ENCODE data around the gene TGOLN2.
A peak's percentile ranks its signal among the peaks of the same experiment; 100 is the strongest.
"Not testable (repeated sequence)": the region's sequence is repeated elsewhere in the genome, so short reads cannot be mapped to it uniquely, and the experiment has no call there.

Gene TGOLN2

GRCh38 chr2:85327822-85328617 is at the start of gene TGOLN2:
TSS of gene TGOLN2 (minus strand) at chr2:85327989. CDS start at chr2:85327962, 27 bp downstream.
- peak; percentile 96 for DNase-seq

- no peak for DNase-seq
Observed at GRCh38 chr2:85377083-85377482, 49.3 kb upstream of the TGOLN2 start.

DNA sequence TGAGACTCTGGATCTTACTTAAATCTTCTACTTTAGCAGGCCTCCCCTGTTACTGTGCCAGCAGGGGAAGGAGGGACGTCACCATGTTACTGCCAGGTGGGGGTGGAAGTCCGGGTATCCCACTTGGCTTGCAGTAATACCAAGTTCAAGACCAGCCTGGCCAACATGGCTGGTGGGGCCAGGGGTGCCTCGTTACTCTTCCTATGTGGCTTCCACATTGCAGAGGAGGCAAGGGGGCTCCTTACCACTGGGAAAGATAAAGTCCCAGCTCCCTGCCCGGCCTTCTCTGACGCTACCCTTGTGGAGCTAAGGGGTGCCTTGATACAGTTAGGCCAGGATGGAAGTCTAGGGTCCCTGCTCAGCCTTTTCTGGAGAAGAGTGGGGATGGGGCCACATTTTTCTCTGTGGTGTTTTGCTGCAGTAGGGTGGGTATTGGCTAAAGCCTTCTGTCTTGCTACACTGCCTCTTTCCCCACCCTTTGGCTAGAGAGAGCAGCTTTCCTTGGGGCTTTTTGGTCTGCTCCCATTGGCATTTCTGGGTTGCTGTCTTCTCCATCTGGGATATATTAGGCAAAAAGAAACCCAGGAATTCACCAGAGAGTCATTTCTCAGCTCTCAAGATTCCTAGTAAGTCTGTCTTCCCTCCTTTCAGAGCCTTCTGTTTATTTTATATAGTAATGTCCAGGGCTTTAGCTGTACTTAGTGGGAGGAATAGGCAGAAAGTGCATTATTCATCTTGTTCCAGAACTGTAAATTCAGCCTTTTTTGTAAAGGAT is 48.7 kb upstream of the TGOLN2 start:
- no peak for DNase-seq

- no peak for DNase-seq
Observed at GRCh38 chr2:85371045-85371444, 43.3 kb upstream of the TGOLN2 start.

DNA sequence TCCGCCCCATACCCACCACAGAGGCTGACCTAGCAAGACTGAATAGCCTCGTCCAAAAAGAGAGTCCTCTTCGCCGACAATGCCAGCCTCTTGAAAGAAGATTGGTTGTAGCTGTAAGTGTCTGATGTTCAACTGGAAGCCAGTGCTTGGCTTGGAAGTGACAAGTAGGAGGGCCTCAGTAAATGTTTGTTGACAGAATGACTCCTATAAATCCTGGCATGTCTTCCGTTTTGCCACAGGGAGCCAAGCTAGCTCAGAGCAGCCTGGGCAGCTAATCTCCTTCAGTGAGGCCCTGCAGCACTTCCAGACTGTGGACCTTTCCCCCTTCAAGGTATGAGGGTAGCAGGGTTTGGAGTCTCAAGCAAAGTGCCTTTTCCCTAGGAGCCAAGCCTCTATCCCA is 41.7 kb upstream of the TGOLN2 start:
- no peak for DNase-seq

DNA sequence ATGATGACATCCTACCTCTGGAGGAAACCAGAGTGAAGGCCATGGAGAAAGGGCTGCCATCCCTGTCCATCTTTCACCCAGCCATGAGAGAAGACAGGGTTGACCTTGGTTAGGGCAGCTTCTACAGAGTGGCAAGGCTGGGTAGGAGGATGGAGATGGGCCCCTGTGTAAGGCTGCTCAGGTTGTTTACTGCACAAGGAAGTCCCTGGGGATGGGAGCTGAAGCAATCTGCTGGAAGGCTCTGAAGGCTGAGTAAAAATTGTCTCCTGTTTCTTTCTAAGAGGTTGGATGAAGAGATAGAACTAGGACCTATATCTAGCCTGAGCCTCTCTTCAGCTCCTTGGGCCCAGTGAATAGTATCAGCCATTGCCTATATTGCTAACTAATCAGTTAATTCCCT is 41.1 kb upstream of the TGOLN2 start:
- no peak for DNase-seq

GRCh38 chr2:85367180-85367579 is 39.4 kb upstream of the TGOLN2 start:
- no peak for DNase-seq

DNA sequence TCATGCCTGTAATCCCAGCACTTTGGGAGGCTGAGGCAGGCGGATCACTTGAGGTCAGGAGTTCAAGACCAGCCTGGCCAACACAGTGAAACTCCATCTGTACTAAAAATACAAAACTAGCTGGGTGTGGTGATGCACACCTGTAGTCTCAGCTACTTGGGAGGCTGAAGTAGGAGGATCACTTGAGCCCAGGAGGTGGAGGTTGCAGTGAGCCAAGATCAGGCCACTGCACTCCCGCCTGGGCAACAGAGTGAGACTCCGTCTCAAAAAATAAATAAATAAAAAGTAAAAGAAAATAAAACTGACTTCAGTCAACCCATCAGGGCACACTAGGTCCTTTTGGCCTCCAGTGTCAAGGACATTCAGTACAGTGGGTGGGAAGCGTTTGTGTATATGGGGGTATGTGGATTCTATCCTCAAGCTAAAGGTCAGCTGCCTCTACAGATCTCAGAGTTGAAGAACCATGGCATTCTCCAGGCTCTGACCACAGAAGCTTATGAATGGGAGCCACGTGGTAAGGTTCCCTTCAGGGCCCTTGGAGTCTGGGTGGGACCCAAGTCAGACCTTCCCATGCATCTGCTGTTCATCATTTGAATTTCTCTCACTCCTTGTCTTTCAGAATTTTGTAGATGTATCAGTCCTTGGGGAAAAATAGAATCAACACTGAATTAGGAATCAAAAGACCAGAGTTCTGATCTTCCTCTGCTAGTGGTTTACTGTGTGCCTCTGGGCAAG is 35.0 kb upstream of the TGOLN2 start:
- DNase-seq: not testable (repeated sequence)

DNA sequence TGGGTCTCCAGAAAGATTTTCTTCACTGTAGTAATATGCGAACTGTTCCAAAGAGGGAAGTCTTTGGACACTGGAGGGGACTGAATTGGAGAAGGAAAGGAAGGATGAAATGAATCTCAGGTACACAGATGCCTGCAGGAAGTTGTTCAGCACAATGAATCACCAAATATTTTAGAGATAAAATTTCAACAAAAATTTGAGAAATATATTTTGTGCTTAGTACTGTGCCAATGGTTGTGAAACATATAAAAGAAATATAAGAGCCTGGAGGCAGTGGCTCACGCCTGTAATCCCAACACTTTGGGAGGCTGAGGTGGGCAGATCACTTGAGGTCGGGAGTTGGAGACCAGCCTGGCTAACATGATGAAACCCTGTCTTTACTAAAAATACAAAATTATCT is 29.9 kb upstream of the TGOLN2 start:
- DNase-seq: no peak

DNA sequence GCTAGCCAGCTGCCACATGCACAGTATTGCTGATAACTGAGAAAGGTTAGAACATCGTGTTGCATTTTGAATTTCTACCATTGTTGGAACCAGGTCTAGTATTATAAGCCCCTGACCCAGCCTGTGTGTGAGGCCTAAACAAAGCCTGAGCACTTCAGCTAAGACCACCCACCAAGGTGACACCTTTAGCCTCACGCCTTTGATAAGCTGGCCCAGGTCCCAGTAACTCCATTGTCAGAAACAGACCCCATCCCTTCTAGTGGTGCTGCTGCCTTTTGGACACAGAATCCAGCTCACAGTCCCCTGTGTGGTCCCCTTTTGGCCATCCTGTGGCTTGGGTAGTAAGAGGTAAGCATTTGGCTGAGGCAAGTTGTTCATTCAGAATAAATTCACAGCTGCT is 28.4 kb upstream of the TGOLN2 start:
- no peak for DNase-seq

DNA sequence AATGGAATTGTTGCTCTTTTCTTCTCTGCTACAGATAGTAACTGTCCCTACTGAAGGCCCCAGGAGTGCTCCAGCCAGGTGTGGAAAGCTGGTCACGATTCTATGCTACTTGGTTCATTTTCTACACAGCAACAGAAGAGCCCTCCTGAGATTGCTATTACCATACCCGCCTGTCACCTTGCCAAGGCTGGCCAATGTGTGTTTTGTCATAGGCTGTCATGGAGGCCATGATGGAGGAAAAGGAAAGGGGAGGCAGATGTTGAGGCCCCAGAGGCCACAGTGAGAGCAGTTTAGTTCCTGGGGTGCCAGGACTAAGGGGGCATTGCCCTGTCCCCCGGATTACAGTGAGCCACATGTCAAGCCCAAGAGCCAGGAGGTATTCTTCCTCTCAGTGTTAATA is 27.7 kb upstream of the TGOLN2 start:
- DNase-seq: no peak

DNA sequence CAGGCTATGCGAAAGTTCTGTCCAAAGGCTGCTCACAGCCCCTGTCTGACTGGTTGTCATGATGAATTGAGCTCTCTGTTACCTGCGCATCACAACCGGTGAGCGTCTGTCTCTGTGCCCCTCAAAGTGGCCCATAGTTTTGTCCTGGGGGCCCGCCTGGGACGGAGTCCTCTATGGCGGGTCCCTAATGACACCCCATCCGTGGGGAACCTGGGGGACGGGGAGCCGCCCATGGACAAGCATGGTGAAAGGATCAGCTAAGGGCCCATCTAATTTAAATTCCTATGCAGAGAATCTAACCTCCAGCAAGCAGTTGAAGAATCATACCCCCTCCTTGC is 27.3 kb upstream of the TGOLN2 start:
- DNase-seq: no peak

DNA sequence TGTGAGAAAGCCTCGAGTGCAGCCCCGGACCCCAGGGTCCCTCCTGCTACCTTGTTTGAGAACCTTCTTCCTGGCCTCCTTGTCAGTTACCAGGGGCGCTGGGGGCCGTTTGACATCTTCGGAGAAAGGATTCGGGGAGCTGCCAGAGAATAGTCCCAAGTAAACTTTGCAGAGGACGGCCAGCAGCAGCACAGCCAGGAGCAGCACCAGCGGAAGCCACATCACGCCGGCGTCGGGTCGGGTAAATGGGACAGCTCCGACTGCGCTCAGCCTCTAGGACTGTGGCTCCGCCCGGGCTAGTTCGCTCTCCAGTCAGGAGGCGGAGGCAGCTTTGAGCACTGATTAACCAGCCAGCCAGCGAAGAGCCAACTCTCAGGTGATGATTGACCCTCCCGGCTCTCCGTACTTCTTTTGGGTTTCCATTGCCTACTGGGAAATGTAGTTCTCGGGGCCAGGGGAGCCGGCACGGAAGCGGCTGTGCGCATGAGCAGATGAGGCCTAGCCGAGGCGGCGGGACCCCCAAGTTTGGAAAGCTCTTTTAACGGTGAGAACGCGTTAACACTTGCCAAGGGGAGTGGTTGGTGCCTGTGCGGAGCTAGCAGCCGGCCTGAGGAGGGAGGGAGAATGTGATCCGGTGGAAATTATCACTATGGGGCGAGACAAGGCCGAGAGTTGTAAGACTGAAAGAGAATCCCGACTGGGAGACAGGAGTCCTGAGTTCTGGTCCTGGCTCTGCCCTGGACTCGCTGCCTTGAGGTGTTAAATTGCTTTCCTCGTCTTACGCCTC is 26.7 kb upstream of the TGOLN2 start, which contains the start of the genes ELMOD3 and RETSAT:
TSS of gene ELMOD3 (plus strand) at position 484 of the 787 bp plus-strand sequence. CDS start 2,430 bp downstream, outside the sequence.
TSS of gene RETSAT (minus strand) at position 243 of the 787 bp plus-strand sequence. CDS start at position 222, 21 bp downstream.
- peak; percentile 99 for DNase-seq

GRCh38 chr2:85353876-85354285 is 26.1 kb upstream of the TGOLN2 start:
- no peak for DNase-seq

DNA sequence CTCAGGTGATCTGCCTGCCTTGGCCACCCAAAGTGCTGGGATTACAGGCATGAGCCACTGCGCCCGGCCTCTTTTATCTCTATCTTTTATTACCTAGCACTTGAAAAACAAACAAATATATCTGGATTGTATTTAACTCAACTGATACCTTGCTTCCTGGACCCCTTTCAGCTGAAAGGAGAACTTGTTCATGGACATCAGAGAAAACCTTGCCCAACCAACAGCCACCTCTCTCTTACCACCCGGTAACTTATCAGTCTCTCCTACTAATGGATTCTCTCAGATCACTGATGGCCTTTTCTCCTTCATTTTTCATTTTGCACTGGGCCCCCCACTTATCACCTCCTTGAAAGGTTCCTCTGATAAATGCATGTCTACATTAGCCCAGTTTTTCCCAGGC is 19.8 kb upstream of the TGOLN2 start:
- no peak for DNase-seq

DNA sequence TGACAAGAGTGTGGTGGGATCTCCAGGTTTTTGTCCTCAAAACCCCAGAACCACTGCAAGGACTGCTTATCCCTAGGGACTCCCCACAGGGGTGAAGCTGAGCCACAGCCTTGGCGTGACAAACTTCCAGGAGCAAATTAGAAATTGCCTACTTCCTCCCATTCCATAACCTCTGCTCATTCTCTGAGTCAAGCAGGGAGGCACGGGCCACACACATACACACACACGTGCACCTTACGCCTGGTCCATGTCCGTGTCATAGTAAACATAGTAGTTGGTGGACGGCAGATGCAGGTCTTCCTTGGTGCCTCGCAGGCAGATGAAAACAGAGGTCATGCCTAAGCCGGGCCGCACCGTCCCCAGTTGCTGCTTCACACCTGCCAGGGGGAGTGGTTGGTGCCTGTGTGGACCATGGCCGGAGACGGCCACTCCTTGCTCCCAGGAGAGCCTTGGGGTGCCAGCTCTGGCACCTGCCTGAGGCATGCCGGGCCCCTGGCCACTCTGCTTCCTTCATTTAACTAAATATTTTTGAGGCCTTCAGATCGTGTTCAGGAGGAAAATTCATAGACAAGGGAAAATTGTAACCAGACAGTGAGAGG is 16.7 kb upstream of the TGOLN2 start:
- no peak for DNase-seq

- DNase-seq: not testable (repeated sequence)
Observed at GRCh38 chr2:85343207-85343895, 15.6 kb upstream of the TGOLN2 start.

DNA sequence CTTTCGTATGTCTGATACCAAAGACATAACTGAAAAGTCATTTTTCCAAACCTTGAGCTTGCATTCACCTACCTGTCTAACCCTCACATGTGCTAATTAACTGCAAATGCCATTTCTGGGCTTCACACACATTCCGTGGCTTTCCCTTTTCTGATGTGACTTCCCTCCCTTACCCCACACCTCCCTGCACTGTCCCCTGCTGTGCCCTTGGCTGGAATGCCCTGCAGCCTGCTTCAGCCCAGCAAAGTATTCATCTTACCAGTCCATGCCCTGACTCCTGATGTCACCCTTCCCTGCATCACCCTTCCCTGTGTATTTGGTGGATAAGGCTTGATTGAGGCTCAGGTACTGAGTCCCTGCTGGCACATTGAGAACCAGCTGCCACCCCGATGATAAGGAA is 14.4 kb upstream of the TGOLN2 start:
- DNase-seq: no peak

DNA sequence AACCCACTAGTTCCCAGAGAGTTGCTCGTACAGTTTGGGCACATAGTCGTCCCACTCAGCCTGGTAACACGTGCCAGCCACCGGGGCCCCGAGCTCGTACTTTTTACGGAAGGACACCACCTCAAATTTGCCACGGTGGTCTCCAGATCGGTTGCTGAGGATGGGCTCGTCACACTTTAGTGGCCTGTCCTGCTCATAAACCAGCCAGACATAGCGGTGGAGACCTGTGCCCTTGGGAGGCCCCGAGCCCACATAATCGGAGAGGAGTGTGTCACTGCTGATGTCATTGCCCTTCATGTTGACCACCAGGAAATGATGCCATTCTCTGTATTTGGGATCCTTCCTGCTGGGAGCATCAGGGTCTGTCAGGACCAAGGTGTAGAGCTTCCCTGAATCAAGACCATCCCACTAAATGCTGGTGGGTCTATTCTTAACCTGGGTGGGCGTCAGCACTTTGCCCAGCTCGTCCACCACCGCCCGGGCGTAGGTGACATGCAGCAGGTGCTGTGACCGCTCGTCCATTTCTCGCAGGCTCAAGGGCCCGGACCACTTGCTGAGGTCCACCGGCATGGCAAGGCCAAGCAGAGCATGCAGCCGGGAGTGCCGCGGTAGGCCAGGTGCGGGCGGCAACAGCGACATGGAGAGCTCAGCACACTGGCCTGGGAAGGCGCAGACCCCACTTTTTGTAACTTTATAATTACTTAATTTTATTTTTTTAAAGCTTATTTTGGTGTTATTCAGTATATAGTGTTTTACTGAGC is 13.7 kb upstream of the TGOLN2 start:
- no peak for DNase-seq

GRCh38 chr2:85340034-85340892 is 12.5 kb upstream of the TGOLN2 start:
- DNase-seq: no peak
